Left lung (tissue), 10 donors: ENCODE results near the gene IQCK. TPM values are rescaled to one million over a fixed set of nuclear protein-coding genes. Genes with fewer than 3 reads are reported as not detected.

Experiments used
- ATAC-seq: fragments of 200-7000 bp; cut with Tn5 transposase; one replicate; pipeline ENCODE4 v1.9.1; 2020; ENCODE audit warnings: moderate library complexity
- DNase-seq, 4 donors: peaks; one replicate each; pipeline ENCODE4 v3.0.0-alpha.2; 2013 to 2020
- H3K27ac ChIP-seq, 2 donors: fragments of 200-600 bp; sonication (generic) in 1 of 2; one replicate each; pipeline versions ENCODE4 v1.5.0 to v1.8.0; 2020 to 2021
- H3K27me3 ChIP-seq, 2 donors: fragments of 200-600 bp; sonication (generic) in 1 of 2; one replicate each; pipeline versions ENCODE4 v1.5.0 to v1.8.0; 2020 to 2021
- H3K36me3 ChIP-seq, 2 donors: fragments of 200-600 bp; sonication (generic) in 1 of 2; one replicate each; pipeline versions ENCODE4 v1.5.0 to v1.8.0; 2020 to 2021
- H3K4me1 ChIP-seq, 2 donors: fragments of 200-600 bp; one replicate each; pipeline ENCODE4 v1.8.0; 2021
- H3K4me3 ChIP-seq, 2 donors: fragments of 200-600 bp; sonication (generic) in 1 of 2; one replicate each; pipeline versions ENCODE4 v1.5.0 to v1.8.0; 2020 to 2021; ENCODE audit warnings: mild to moderate bottlenecking in 1 of 2
- H3K9me3 ChIP-seq, 2 donors: fragments of 200-600 bp; sonication (generic) in 1 of 2; one replicate each; pipeline versions ENCODE4 v1.5.0 to v1.8.0; 2020 to 2021
- CTCF ChIP-seq, 2 donors: fragments of 200-600 bp; sonication (generic) in 1 of 2; IDR thresholded peaks; one replicate each; pipeline versions ENCODE4 v1.5.0 to v1.8.0; 2021; ENCODE audit warnings: antibody characterized with exemption in 2 of 2
- intact Hi-C, 2 donors: fragments of 100-400 bp; cut with DNase I; formaldehyde crosslinking; loops; one replicate each; pipeline versions ENCODE4 v1.11.2 to v1.14.2; 2022
- polyA plus RNA-seq, 6 donors: library from polyadenylated mRNA; unstranded; fragments of 120-200 nt; gene quantifications; one replicate each; pipeline ENCODE4 v1.2.1, GENCODE V29; 2013; ENCODE audit not compliant: insufficient read length in 6 of 6
- total RNA-seq, 2 donors: library from RNA; stranded (reverse); fragmentation: NEBNext Ultra II Directional; extraction: Animal tissue kit (Norgen Biotek cat#: 25700); gene quantifications; one replicate each; pipeline ENCODE4 v1.2.1, GENCODE V29; 2021
- donor health status: DM: no; HTN: yes; CAD: no.
- donor health status: DM: no; HTN: no; CAD: no.

Gene IQCK
- total and polyA plus RNA-seq, 8 donors: 8.0 to 25.3 (median 22.1) TPM

DNA sequence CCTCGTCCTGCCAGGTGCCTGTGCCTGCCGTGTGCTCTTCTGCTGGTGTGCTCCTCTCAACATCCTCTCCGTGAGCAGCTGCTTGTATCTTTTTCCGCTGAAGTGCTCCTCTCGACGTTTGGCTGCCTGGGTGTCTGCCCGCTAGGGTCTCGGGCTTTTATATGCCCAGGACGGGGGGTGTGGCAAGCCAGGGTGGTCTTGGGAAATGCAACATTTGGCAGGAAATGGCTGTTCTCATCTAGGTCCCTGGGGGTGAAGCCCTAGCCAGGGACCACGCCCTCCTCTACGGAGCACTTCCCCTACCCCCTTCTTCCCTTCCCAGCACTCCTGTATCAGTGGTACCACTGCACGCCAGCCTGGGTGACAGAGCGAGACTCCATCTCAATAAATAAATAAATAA lies 49.4 kb downstream of the IQCK start:
- no peak for TF ChIP-seq CTCF (IDR thresholded peaks at IDR 0.05)
- Histone ChIP-seq H3K36me3 (no peaks in the 10 kb centered on the region), H3K27me3 (no peaks in the 10 kb centered on the region), H3K4me3 (no peak overlapping the region), H3K27ac (no peak overlapping the region), H3K4me1 (peaks cover 0 to 8% of the 10 kb centered on the region in 2 donors), H3K9me3 (peaks cover 0 to 6% of the 10 kb centered on the region in 2 donors)
- DNase-seq (no peak), ATAC-seq (no peak)
- intact Hi-C loops: no loop called here

DNA sequence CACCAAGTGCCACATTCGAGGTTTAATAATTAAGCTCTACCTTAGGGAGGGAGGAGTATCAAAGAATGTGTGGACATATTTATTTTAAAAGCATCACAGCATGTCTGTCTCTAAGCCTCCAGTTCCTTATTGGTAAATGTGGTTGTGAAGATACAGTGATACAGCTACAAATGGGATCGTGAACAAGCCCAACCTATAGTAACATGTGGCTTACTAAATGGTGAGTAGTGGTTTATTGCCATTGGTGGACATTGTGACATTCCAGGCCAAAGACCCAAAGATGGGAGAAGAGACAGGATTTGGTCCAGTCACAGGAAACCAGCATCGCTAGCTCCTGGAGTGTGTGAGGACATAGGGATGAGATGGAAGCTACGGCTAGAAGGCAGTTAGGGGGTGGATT lies 51.2 kb downstream of the IQCK start:
- no peak overlapping the region for H3K4me3 ChIP-seq
- peaks cover 0 to 6% of the 10 kb centered on the region in 2 donors for H3K9me3 ChIP-seq
- H3K27me3 ChIP-seq: no peaks in the 10 kb centered on the region
- H3K27ac ChIP-seq: no peak overlapping the region
- ATAC-seq (no peak), DNase-seq (no peak)
- H3K4me1 ChIP-seq: peaks cover 0 to 8% of the 10 kb centered on the region in 2 donors
- TF ChIP-seq CTCF (IDR thresholded peaks at IDR 0.05): no peak
- H3K36me3 ChIP-seq: no peaks in the 10 kb centered on the region
- intact Hi-C loops: no loop called here

GRCh38 chr16:19771040-19771439 lies 53.0 kb downstream of the IQCK start:
- Histone ChIP-seq H3K9me3 (peaks cover 0 to 6% of the 10 kb centered on the region in 2 donors), H3K36me3 (no peaks in the 10 kb centered on the region), H3K4me1 (peaks cover 0 to 8% of the 10 kb centered on the region in 2 donors), H3K4me3 (no peak overlapping the region), H3K27ac (no peak overlapping the region), H3K27me3 (no peaks in the 10 kb centered on the region)
- intact Hi-C loops: no loop called here
- TF ChIP-seq CTCF (IDR thresholded peaks at IDR 0.05): no peak
- ATAC-seq: no peak
- DNase-seq: no peak

GRCh38 chr16:19771796-19772195 lies 53.7 kb downstream of the IQCK start:
- no peak for TF ChIP-seq CTCF (IDR thresholded peaks at IDR 0.05)
- DNase-seq (no peak), ATAC-seq (no peak)
- H3K4me1 ChIP-seq: peaks cover 0 to 3% of the 10 kb centered on the region in 2 donors
- H3K4me3 ChIP-seq: no peak overlapping the region
- H3K27ac ChIP-seq: no peak overlapping the region
- H3K36me3 ChIP-seq: no peaks in the 10 kb centered on the region
- intact Hi-C loops: no loop called here
- H3K9me3 ChIP-seq: peaks cover 0 to 6% of the 10 kb centered on the region in 2 donors
- H3K27me3 ChIP-seq: no peaks in the 10 kb centered on the region

- intact Hi-C loops: no loop called here
- TF ChIP-seq CTCF (IDR thresholded peaks at IDR 0.05): no peak
Measured at GRCh38 chr16:19774024-19774423, 56.0 kb downstream of the IQCK start.

More at GRCh38 chr16:19774024-19774423, 56.0 kb downstream of the IQCK start:
- H3K27me3 ChIP-seq: no peaks in the 10 kb centered on the region
- H3K36me3 ChIP-seq: no peaks in the 10 kb centered on the region
- DNase-seq (no peak), ATAC-seq (no peak)
- H3K4me3 ChIP-seq: no peak overlapping the region
- H3K9me3 ChIP-seq: peaks cover 0 to 5% of the 10 kb centered on the region in 2 donors
- H3K27ac ChIP-seq: no peak overlapping the region
- H3K4me1 ChIP-seq: no peaks in the 10 kb centered on the region
